ENCODE measurements around the gene ACSS1. TPM values are rescaled to one million over a fixed set of nuclear protein-coding genes. Genes with fewer than 3 reads are reported as not detected.

Gene ACSS1
- total and polyA plus RNA-seq, 2 experiments from 2014 or later = 1.3 to 4.1 TPM

- TF ChIP-seq ZNF462 (CRISPR knock-in tag; IDR thresholded peaks at IDR 0.05) = no peak
- no peak for TF ChIP-seq CREB1 (CRISPR knock-in tag; IDR thresholded peaks at IDR 0.05; ENCODE audit: low read depth)
- TF ChIP-seq, protein P1, sequence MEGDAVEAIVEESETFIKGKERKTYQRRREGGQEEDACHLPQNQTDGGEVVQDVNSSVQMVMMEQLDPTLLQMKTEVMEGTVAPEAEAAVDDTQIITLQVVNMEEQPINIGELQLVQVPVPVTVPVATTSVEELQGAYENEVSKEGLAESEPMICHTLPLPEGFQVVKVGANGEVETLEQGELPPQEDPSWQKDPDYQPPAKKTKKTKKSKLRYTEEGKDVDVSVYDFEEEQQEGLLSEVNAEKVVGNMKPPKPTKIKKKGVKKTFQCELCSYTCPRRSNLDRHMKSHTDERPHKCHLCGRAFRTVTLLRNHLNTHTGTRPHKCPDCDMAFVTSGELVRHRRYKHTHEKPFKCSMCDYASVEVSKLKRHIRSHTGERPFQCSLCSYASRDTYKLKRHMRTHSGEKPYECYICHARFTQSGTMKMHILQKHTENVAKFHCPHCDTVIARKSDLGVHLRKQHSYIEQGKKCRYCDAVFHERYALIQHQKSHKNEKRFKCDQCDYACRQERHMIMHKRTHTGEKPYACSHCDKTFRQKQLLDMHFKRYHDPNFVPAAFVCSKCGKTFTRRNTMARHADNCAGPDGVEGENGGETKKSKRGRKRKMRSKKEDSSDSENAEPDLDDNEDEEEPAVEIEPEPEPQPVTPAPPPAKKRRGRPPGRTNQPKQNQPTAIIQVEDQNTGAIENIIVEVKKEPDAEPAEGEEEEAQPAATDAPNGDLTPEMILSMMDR (conservative IDR thresholded peaks at IDR 0.05; ENCODE audit: low read depth in 2 of 2) = no peak
- no peak for TF ChIP-seq EZH2 (IDR thresholded peaks at IDR 0.05; ENCODE audit: low read depth, unreplicated experiment)
- TF ChIP-seq, protein P2, sequence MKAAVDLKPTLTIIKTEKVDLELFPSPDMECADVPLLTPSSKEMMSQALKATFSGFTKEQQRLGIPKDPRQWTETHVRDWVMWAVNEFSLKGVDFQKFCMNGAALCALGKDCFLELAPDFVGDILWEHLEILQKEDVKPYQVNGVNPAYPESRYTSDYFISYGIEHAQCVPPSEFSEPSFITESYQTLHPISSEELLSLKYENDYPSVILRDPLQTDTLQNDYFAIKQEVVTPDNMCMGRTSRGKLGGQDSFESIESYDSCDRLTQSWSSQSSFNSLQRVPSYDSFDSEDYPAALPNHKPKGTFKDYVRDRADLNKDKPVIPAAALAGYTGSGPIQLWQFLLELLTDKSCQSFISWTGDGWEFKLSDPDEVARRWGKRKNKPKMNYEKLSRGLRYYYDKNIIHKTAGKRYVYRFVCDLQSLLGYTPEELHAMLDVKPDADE (IDR thresholded peaks at IDR 0.05) = no peak
- TF ChIP-seq EZH2phosphoT487 (IDR thresholded peaks at IDR 0.05; ENCODE audit: unreplicated experiment) = no peak
- no peak for TF ChIP-seq NANOG (IDR thresholded peaks at IDR 0.05; ENCODE audit: borderline replicate concordance)
Observed at GRCh38 chr20:24983896-24984295, 74.0 kb downstream of the ACSS1 start (continued).
